IMR-90 (cell line): Measurements from ENCODE around the gene MALT1.

ENCODE experiments used
- CHD1 ChIP-seq: IDR thresholded peaks from 2 replicates; pipeline ENCODE4 v1.6.1; 2012; ENCODE audit warnings: low read depth, low read length, improper control_type of control experiment
- CTCF ChIP-seq: conservative IDR thresholded peaks from 2 replicates; pipeline ENCODE4 v1.5.1; 2012; ENCODE audit warnings: mild to moderate bottlenecking, low read depth, low read length, improper control_type of control experiment
- MAFK ChIP-seq: IDR thresholded peaks from 2 replicates; pipeline ENCODE4 v1.6.1; 2012; ENCODE audit warnings: low read depth, low read length, improper control_type of control experiment
- MAZ ChIP-seq: IDR thresholded peaks from 2 replicates; pipeline ENCODE4 v1.6.1; 2012; ENCODE audit warnings: low read depth, mild to moderate bottlenecking, low read length, improper control_type of control experiment, moderate library complexity, borderline replicate concordance
- MXI1 ChIP-seq: IDR thresholded peaks from 2 replicates; pipeline ENCODE4 v1.6.1; 2012; ENCODE audit warnings: low read depth, mild to moderate bottlenecking, low read length, moderate library complexity, borderline replicate concordance
- POLR2A ChIP-seq: IDR thresholded peaks from 2 replicates; pipeline ENCODE4 v1.6.1; 2012; ENCODE audit warnings: mild to moderate bottlenecking, low read depth, low read length
- RAD21 ChIP-seq: IDR thresholded peaks from 2 replicates; pipeline ENCODE4 v1.6.1; 2012; ENCODE audit warnings: low read length, improper control_type of control experiment
- SMC3 ChIP-seq: fragments of 150-350 bp; IDR thresholded peaks from 2 replicates; pipeline ENCODE4 v1.6.1; 2016; ENCODE audit warnings: low read depth, mild to moderate bottlenecking, antibody characterized with exemption, low read length, moderate library complexity

GRCh38 chr18:58637197-58637596, 34.1 kb upstream of the MALT1 start:
- TF ChIP-seq POLR2A = no peak
- TF ChIP-seq CTCF = no peak
- no peak for TF ChIP-seq CHD1
- no peak for TF ChIP-seq MXI1
- TF ChIP-seq SMC3 = no peak
- no peak for TF ChIP-seq RAD21
- TF ChIP-seq MAZ = no peak
- TF ChIP-seq MAFK = no peak
